C4-2B (cell line): ENCODE results near the gene COX18.

Source experiments
- ZFX ChIP-seq: fragments of 450-650 bp; IDR thresholded peaks from 2 replicates; pipeline ENCODE4 v1.6.1; 2017
- TF ChIP-seq, protein P1 (sequence below): fragments of 450-650 bp; conservative IDR thresholded peaks from 2 replicates; pipeline ENCODE4 v1.5.1; 2017; ENCODE audit warnings: mild to moderate bottlenecking

DNA sequence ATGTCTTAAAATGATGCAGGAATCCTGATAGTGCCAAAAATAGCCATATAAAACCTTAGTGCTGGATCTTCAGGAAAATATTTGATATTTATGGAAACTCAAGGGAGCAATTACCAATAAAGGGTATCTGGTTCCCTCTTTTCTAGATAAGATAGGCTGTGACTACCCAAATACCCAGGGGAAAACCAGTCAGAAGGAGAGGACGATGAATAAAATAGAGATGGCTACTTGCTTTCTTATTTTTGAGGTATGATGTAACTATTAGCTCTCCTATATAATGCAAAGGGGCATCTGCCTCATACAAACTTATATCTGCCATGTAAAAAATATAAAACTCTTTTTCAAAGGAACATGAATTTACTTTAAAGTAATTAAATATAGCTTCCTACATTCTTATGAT is 23.4 kb upstream of the COX18 start:
- TF ChIP-seq, protein P1, sequence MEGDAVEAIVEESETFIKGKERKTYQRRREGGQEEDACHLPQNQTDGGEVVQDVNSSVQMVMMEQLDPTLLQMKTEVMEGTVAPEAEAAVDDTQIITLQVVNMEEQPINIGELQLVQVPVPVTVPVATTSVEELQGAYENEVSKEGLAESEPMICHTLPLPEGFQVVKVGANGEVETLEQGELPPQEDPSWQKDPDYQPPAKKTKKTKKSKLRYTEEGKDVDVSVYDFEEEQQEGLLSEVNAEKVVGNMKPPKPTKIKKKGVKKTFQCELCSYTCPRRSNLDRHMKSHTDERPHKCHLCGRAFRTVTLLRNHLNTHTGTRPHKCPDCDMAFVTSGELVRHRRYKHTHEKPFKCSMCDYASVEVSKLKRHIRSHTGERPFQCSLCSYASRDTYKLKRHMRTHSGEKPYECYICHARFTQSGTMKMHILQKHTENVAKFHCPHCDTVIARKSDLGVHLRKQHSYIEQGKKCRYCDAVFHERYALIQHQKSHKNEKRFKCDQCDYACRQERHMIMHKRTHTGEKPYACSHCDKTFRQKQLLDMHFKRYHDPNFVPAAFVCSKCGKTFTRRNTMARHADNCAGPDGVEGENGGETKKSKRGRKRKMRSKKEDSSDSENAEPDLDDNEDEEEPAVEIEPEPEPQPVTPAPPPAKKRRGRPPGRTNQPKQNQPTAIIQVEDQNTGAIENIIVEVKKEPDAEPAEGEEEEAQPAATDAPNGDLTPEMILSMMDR, result no peak
- TF ChIP-seq ZFX, result no peak
